Measurements from ENCODE around the gene TRIM46.
A peak's percentile ranks its signal among the peaks of the same experiment; 100 is the strongest.

TRIM46 gene

DNA sequence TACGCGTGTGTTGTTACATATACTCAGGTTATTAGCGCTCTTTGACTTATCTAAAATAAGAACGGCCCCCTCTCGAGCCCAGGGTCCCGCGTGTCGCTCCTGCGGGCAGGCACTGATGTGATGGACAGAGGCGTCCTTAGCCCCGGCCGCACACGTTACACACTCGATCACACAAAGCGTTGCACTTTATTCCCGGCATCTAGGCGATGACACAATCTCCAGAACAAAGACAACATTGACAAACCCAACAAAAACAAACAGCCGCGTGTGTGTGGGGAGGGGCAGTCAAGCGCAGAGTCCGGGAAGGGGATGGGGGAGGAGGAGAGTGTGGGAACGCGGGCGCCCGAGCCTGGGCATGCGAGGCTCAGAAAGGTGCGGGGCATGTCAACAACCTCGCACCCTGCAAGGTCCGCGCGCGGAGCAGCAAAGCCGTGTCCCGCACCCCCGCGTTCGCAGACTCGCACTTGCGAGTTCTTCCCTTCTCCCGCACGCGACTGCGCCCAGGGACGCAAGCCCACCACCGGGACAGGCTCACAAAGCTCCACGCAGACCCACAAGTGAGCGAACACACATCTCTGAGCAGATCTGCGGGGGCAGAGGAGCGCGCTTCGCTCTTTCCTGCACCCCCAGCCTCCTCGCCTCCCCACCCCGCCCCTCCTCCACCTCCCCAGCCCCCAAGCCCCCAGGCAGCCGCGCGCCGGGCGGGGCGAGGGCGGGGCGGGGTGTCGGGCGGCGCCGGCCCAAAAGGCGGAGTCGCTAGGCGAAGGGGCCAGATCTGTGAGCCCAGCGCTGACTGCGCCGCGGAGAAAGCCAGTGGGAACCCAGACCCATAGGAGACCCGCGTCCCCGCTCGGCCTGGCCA lies 46.3 kb upstream of the TRIM46 start, which contains the start of gene EFNA1:
Gene EFNA1 (plus strand): TSS at position 772 of the 862 bp plus-strand sequence. CDS start 102 bp downstream, outside the sequence.
- no peak for TF ChIP-seq YY1 (IDR thresholded peaks at IDR 0.05; ENCODE audit: low read depth)
- TF ChIP-seq, protein P1, sequence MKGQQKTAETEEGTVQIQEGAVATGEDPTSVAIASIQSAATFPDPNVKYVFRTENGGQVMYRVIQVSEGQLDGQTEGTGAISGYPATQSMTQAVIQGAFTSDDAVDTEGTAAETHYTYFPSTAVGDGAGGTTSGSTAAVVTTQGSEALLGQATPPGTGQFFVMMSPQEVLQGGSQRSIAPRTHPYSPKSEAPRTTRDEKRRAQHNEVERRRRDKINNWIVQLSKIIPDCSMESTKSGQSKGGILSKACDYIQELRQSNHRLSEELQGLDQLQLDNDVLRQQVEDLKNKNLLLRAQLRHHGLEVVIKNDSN (IDR thresholded peaks at IDR 0.05) = no peak
- TF ChIP-seq FOXM1 (IDR thresholded peaks at IDR 0.05; ENCODE audit: borderline replicate concordance, low read depth) = no peak
- TF ChIP-seq CEBPB (IDR thresholded peaks at IDR 0.05) = peak; percentile 41; the same call in 1 of the 2 replicates
- TF ChIP-seq, protein P2, sequence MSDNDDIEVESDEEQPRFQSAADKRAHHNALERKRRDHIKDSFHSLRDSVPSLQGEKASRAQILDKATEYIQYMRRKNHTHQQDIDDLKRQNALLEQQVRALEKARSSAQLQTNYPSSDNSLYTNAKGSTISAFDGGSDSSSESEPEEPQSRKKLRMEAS (IDR thresholded peaks at IDR 0.05) = peak; percentile 75; the same call in 1 of the 2 replicates
- no peak for TF ChIP-seq NFIC (IDR thresholded peaks at IDR 0.05)
- no peak; the same call in none of the 2 replicates for TF ChIP-seq ZBTB7A (IDR thresholded peaks at IDR 0.05; ENCODE audit: low read depth)

DNA sequence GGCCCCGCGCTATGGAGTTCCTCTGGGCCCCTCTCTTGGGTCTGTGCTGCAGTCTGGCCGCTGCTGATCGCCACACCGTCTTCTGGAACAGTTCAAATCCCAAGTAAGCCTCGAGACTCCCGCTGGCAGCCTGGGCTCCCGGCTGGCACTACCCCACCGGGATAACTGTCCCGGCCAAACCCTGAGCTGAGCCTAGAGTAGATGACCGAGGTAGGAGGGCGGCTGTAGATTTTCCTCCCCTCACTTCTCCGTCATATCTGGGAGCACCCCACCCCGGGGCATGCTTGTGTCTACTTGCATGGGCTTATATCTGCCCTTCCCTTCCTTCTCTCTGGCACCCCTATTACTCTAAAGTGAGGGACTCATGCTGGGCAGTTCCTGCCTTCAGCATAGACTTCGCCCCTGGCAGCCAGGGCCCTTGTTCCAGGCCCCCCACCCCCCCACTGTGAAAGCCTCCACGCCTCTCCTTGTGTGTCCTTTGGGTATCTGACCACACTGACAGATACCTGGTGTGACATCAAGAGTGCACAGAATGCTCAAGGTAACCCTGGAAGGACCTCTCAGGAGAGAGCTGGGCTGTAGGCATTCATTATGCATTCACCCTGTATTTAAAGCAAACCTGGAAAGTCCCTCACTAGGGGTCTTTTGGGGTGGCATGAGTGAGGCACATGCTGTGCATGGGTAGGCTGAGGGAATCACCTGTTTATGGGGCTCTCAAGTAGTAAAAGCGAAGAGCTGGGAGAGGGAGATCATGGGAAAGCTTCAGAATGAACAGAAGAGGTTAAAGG lies 45.5 kb upstream of the TRIM46 start:
- TF ChIP-seq TEAD4 (IDR thresholded peaks at IDR 0.05) (no peak), ZBTB7A (IDR thresholded peaks at IDR 0.05; ENCODE audit: low read depth) (no peak), CREB1 (IDR thresholded peaks at IDR 0.05; ENCODE audit: low read depth) (no peak), YY1 (IDR thresholded peaks at IDR 0.05; ENCODE audit: low read depth) (no peak)

DNA sequence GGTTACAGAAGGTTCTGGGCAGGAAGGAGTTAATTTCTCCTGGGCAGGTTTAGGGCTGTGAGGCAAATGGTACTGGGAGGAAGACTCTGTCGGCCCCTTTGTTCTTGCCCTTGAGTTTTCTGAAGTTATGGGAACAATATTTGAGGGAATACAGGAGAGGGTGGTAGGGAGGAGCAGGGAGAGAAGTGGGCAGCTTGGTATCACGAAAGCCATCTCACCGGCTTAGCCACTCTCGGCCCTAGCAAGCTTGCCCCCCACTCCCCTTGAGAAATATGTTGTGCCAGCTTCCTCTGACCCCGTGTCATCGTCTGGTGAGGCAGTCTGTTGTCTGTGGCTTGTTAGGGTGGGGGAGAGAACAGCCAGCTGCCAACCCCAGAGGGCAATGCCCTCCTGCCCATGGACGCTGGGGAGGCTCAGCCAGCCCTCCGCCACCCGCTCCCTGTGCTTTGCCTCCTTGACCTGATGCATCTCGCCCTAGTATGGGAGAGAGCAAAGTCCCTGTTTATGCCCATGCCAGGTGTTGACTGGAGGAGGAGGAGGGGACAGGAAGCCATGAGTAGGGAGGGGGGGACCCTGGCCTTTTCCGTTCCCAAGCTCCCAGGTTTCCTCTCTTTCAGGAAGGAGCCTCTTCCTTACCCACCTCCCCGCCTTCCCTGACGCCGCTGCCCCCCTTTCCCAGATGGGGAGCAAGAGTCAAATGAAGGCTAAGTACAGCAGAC lies 44.7 kb upstream of the TRIM46 start:
- no peak for TF ChIP-seq FOXM1 (IDR thresholded peaks at IDR 0.05; ENCODE audit: borderline replicate concordance, low read depth)
- no peak for TF ChIP-seq TAF1 (IDR thresholded peaks at IDR 0.05; ENCODE audit: low read depth)
- no peak for TF ChIP-seq ZBTB7A (IDR thresholded peaks at IDR 0.05; ENCODE audit: low read depth)
- TF ChIP-seq CREB1 (IDR thresholded peaks at IDR 0.05; ENCODE audit: low read depth) = no peak
- TF ChIP-seq EP300 (IDR thresholded peaks at IDR 0.05; ENCODE audit: borderline replicate concordance) = no peak
- TF ChIP-seq EGR1 (IDR thresholded peaks at IDR 0.05) = no peak
- no peak for TF ChIP-seq TCF12 (IDR thresholded peaks at IDR 0.05; ENCODE audit: low read depth)
- TF ChIP-seq TEAD4 (IDR thresholded peaks at IDR 0.05) = no peak
- no peak for TF ChIP-seq NFIC (IDR thresholded peaks at IDR 0.05)
- no peak for TF ChIP-seq RAD21 (IDR thresholded peaks at IDR 0.05; ENCODE audit: low read depth)
- no peak for TF ChIP-seq YY1 (IDR thresholded peaks at IDR 0.05; ENCODE audit: low read depth)
- TF ChIP-seq, protein P2 (IDR thresholded peaks at IDR 0.05) = no peak
- TF ChIP-seq, protein P1 (IDR thresholded peaks at IDR 0.05) = no peak
- no peak for TF ChIP-seq CEBPB (IDR thresholded peaks at IDR 0.05)
- TF ChIP-seq, protein P3, sequence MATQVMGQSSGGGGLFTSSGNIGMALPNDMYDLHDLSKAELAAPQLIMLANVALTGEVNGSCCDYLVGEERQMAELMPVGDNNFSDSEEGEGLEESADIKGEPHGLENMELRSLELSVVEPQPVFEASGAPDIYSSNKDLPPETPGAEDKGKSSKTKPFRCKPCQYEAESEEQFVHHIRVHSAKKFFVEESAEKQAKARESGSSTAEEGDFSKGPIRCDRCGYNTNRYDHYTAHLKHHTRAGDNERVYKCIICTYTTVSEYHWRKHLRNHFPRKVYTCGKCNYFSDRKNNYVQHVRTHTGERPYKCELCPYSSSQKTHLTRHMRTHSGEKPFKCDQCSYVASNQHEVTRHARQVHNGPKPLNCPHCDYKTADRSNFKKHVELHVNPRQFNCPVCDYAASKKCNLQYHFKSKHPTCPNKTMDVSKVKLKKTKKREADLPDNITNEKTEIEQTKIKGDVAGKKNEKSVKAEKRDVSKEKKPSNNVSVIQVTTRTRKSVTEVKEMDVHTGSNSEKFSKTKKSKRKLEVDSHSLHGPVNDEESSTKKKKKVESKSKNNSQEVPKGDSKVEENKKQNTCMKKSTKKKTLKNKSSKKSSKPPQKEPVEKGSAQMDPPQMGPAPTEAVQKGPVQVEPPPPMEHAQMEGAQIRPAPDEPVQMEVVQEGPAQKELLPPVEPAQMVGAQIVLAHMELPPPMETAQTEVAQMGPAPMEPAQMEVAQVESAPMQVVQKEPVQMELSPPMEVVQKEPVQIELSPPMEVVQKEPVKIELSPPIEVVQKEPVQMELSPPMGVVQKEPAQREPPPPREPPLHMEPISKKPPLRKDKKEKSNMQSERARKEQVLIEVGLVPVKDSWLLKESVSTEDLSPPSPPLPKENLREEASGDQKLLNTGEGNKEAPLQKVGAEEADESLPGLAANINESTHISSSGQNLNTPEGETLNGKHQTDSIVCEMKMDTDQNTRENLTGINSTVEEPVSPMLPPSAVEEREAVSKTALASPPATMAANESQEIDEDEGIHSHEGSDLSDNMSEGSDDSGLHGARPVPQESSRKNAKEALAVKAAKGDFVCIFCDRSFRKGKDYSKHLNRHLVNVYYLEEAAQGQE (IDR thresholded peaks at IDR 0.05; ENCODE audit: low read depth) = no peak

DNA sequence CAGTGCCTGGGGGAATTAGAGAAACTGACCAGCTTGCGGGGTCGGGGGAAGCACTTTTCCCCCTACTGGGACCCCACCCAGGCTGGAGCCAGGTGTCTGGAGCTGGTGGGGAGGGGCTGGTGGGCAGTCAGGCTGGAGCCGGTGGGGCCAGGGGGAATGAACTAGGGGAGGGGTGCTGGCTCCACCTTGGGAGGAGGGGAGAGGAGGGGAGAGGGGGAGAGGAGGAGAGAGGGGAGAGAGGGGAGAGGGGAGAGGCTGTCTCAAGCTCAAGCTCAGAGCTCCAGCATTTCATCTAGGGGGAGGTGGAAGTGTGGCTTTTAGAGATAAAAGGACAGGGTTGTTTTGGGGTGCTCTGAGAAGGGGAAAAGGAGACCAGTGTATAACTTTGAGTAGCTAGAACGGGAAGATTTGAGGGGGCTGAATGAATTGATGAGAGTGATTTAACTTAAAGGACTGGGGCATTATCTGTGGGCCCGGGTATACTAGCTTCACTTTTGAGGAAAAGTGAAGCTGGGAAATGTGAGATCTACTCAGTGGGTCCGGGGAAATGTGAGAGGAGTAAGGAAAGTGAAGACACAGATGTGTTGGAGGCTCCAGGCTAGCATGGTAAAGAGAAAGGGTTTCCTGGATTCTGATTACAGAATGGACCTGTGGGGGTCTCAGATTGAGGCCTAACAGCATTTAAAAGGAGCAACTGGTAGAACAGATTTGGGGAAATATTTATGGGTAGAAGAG lies 43.2 kb upstream of the TRIM46 start:
- TF ChIP-seq TAF1 (IDR thresholded peaks at IDR 0.05; ENCODE audit: low read depth) (no peak), TCF12 (IDR thresholded peaks at IDR 0.05; ENCODE audit: low read depth) (no peak)
- TF ChIP-seq, protein P3 (IDR thresholded peaks at IDR 0.05; ENCODE audit: low read depth) = no peak

DNA sequence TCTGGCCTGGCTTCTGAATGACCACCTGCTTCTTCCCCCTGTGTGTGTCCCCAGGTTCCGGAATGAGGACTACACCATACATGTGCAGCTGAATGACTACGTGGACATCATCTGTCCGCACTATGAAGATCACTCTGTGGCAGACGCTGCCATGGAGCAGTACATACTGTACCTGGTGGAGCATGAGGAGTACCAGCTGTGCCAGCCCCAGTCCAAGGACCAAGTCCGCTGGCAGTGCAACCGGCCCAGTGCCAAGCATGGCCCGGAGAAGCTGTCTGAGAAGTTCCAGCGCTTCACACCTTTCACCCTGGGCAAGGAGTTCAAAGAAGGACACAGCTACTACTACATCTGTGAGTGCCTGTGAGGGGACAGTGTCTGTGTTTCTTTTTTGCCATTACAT lies 42.4 kb upstream of the TRIM46 start:
- TF ChIP-seq YY1 (IDR thresholded peaks at IDR 0.05; ENCODE audit: low read depth) = no peak
- TF ChIP-seq FOXM1 (IDR thresholded peaks at IDR 0.05; ENCODE audit: borderline replicate concordance, low read depth) = no peak
- TF ChIP-seq, protein P3 (IDR thresholded peaks at IDR 0.05; ENCODE audit: low read depth) = no peak
- no peak for TF ChIP-seq EP300 (IDR thresholded peaks at IDR 0.05; ENCODE audit: borderline replicate concordance)
- TF ChIP-seq, protein P2 (IDR thresholded peaks at IDR 0.05) = no peak
- TF ChIP-seq ZBTB7A (IDR thresholded peaks at IDR 0.05; ENCODE audit: low read depth) = no peak
- no peak for TF ChIP-seq TEAD4 (IDR thresholded peaks at IDR 0.05)
- TF ChIP-seq EGR1 (IDR thresholded peaks at IDR 0.05) = no peak
- TF ChIP-seq TCF12 (IDR thresholded peaks at IDR 0.05; ENCODE audit: low read depth) = no peak
- TF ChIP-seq NFIC (IDR thresholded peaks at IDR 0.05) = no peak
- TF ChIP-seq CREB1 (IDR thresholded peaks at IDR 0.05; ENCODE audit: low read depth) = no peak
- TF ChIP-seq, protein P1 (IDR thresholded peaks at IDR 0.05) = no peak
- no peak for TF ChIP-seq TAF1 (IDR thresholded peaks at IDR 0.05; ENCODE audit: low read depth)
- TF ChIP-seq RAD21 (IDR thresholded peaks at IDR 0.05; ENCODE audit: low read depth) = no peak

Measured in Ishikawa (cell line).